DOHH2 (cell line): Measurements from ENCODE around the gene ANK3.

Source experiments
- CTCF ChIP-seq: fragments of 200-600 bp; sonication (generic); IDR thresholded peaks from one replicate; pipeline ENCODE4 v1.5.1; 2014; ENCODE audit warnings: antibody characterized with exemption, mild to moderate bottlenecking, low read depth, low read length; ENCODE audit not compliant: poor library complexity, severe bottlenecking
- EZH2phosphoT487 ChIP-seq: fragments of 200-600 bp; sonication (generic); IDR thresholded peaks from 2 replicates; pipeline ENCODE4 v1.6.1; 2017; ENCODE audit warnings: borderline replicate concordance, mild to moderate bottlenecking, antibody characterized with exemption, low read length, moderate library complexity, mixed read lengths

- no peak for TF ChIP-seq CTCF
- TF ChIP-seq EZH2phosphoT487, result no peak
These were observed 46.4 kb downstream of the ANK3 start for GRCh38 chr10:60343254-60343653.
